Spleen (tissue), 7 donors: Measurements from ENCODE around the gene PAK4.

ENCODE experiments used
- CTCF ChIP-seq, 11 experiments: fragments of 200-600 bp in 7 of 11; fragments of 450-650 bp in 4 of 11; sonication (generic) in 4 of 11; IDR thresholded peaks in 8 of 11; conservative IDR thresholded peaks in 3 of 11; 1 replicate in 7 of 11; 2 replicates in 4 of 11; pipeline versions ENCODE4 v1.4.0 to v1.8.0; 2016 to 2021; ENCODE audit warnings: antibody characterized with exemption in 11 of 11, inconsistent platforms in 4 of 11, mild to moderate bottlenecking in 1 of 11
- POLR2A ChIP-seq, 3 donors: fragments of 450-650 bp; IDR thresholded peaks; one replicate each; pipeline ENCODE4 v1.5.1; 2017; ENCODE audit warnings: antibody characterized with exemption in 3 of 3, mild to moderate bottlenecking in 1 of 3
- POLR2AphosphoS5 ChIP-seq, 3 donors: sonication (generic); formaldehyde crosslinking; IDR thresholded peaks; one replicate each; pipeline ENCODE4 v1.5.1; 2017; ENCODE audit warnings: antibody characterized with exemption in 3 of 3
- donor health status: DM: no; HTN: no; CAD: no; lungs with moderate emphysema.
- donor health status: DM: no; HTN: no; CAD: no.
- donor health status: DM: no; HTN: no; CAD: no.

GRCh38 chr19:39125554-39126311 lies at the start of gene PAK4:
- TF ChIP-seq POLR2AphosphoS5 (IDR thresholded peaks at IDR 0.05) (peak; percentile 86 to 88 (median 87)), CTCF (IDR thresholded peaks at IDR 0.05 in 8 of 11, conservative IDR thresholded peaks at IDR 0.05 in 3 of 11) (peak in 2 of 11 experiments; percentile 24 to 43), POLR2A (IDR thresholded peaks at IDR 0.05) (peak in 2 of 3 donors; percentile 5 to 32)
